ENCODE results near the gene SCNN1B. TPM values are rescaled to one million over a fixed set of nuclear protein-coding genes. Genes with fewer than 3 reads are reported as not detected.

The SCNN1B gene
- total RNA-seq, 2 donors from 2014 or later: 4.7 TPM; not detected in 1

DNA sequence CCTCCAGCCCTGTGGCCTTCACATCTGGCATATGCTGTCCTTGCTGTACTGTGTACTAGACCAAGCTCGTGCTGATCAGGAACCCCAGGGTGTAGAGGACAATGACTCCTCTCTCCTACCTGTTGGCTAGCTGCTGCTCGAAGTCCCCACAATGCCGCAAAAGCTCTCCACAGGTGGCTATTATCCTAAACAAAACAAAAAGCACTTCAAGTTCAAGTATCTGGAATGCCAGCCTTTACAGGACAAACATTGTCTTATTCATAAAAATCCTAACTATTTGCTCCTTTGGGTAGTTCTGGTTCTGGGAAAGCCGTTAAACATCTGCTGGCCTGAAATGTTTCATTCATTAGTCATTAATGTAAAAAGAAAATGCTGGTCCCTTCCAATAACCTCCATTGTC is 108.1 kb downstream of the SCNN1B start:
- TF ChIP-seq, protein P1, sequence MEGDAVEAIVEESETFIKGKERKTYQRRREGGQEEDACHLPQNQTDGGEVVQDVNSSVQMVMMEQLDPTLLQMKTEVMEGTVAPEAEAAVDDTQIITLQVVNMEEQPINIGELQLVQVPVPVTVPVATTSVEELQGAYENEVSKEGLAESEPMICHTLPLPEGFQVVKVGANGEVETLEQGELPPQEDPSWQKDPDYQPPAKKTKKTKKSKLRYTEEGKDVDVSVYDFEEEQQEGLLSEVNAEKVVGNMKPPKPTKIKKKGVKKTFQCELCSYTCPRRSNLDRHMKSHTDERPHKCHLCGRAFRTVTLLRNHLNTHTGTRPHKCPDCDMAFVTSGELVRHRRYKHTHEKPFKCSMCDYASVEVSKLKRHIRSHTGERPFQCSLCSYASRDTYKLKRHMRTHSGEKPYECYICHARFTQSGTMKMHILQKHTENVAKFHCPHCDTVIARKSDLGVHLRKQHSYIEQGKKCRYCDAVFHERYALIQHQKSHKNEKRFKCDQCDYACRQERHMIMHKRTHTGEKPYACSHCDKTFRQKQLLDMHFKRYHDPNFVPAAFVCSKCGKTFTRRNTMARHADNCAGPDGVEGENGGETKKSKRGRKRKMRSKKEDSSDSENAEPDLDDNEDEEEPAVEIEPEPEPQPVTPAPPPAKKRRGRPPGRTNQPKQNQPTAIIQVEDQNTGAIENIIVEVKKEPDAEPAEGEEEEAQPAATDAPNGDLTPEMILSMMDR (IDR thresholded peaks at IDR 0.05): no peak
- TF ChIP-seq POLR2A (IDR thresholded peaks at IDR 0.05): no peak
- intact Hi-C loops (cut with DNase I): no loop called here
- H3K27me3 ChIP-seq: no peaks in the 10 kb centered on the region
- H3K4me1 ChIP-seq: peaks cover 8% of the 10 kb centered on the region
- H3K4me3 ChIP-seq: no peak overlapping the region
- WGBS, 2 donors: 84 to 87% methylated on average over 4 of the region's 4 CpGs
- peaks cover 0 to 3% of the 10 kb centered on the region in 2 donors for H3K36me3 ChIP-seq (replicated peaks in 1 of 2; ENCODE audit: insufficient read depth in 1 of 2, low read depth in 2 of 2)
- no peaks in the 10 kb centered on the region for H3K9me3 ChIP-seq
- no peak overlapping the region for H3K27ac ChIP-seq
- no peak for DNase-seq
- ATAC-seq: no peak

DNA sequence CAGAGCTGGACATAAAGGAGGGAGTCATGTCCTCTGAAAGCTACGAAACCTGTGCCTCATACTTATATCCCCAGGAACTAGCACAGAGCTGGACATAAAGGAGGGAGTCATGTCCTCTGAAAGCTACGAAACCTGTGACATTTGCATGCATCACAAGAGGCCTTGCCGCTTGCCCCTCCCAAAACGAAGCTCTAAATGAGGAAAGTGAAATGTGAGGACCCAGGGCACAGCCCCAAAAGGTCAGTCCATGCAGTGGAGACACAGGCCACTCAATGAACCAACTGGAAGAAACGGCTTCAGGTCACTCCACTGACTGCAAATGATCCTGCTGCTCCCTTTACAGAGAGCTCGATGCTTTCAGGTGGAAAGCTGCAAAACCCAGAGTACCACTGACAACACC is 112.6 kb downstream of the SCNN1B start:
- 90 to 92% methylated on average over 4 to 6 of the region's 6 CpGs for WGBS, 2 donors
- H3K36me3 ChIP-seq (replicated peaks in 1 of 2; ENCODE audit: insufficient read depth in 1 of 2, low read depth in 2 of 2): peaks cover 0 to 18% of the 10 kb centered on the region in 2 donors
- no peaks in the 10 kb centered on the region for H3K4me1 ChIP-seq
- ATAC-seq: no peak
- no peaks in the 10 kb centered on the region for H3K27me3 ChIP-seq
- no peak overlapping the region for H3K27ac ChIP-seq
- intact Hi-C loops (cut with DNase I): no loop called here
- no peak for TF ChIP-seq POLR2A (IDR thresholded peaks at IDR 0.05)
- TF ChIP-seq, protein P1 (IDR thresholded peaks at IDR 0.05): no peak
- no peaks in the 10 kb centered on the region for H3K9me3 ChIP-seq
- DNase-seq: no peak
- no peak overlapping the region for H3K4me3 ChIP-seq

DNA sequence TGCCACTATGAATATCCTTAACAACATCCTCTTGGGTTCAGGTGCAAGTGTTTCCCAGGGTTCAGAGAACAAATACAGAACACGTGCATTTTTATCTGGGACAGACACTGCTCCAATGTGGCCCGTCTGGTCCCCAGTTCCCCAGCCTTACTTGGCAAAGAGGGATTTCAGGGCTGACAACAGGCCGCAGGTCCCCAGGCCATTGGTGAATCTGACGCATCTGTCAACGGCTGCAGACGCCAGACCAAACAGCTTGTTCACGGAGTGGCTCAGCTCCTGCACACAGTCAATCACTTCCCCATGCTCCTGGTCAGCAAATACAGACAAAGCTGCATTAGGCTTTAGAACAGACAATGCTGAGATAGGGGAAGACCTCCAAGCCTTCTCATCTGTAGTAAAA is 114.7 kb downstream of the SCNN1B start:
- TF ChIP-seq, protein P1 (IDR thresholded peaks at IDR 0.05): no peak
- no peak for TF ChIP-seq POLR2A (IDR thresholded peaks at IDR 0.05)
- peaks cover 0 to 20% of the 10 kb centered on the region in 2 donors for H3K36me3 ChIP-seq (replicated peaks in 1 of 2; ENCODE audit: insufficient read depth in 1 of 2, low read depth in 2 of 2)
- H3K4me3 ChIP-seq: no peak overlapping the region
- no peaks in the 10 kb centered on the region for H3K27me3 ChIP-seq
- WGBS, 2 donors: 71 to 78% methylated on average over 2 to 7 of the region's 7 CpGs
- no peak overlapping the region for H3K27ac ChIP-seq
- ATAC-seq: no peak
- intact Hi-C loops (cut with DNase I): no loop called here
- DNase-seq: no peak
- no peaks in the 10 kb centered on the region for H3K4me1 ChIP-seq
- no peaks in the 10 kb centered on the region for H3K9me3 ChIP-seq

DNA sequence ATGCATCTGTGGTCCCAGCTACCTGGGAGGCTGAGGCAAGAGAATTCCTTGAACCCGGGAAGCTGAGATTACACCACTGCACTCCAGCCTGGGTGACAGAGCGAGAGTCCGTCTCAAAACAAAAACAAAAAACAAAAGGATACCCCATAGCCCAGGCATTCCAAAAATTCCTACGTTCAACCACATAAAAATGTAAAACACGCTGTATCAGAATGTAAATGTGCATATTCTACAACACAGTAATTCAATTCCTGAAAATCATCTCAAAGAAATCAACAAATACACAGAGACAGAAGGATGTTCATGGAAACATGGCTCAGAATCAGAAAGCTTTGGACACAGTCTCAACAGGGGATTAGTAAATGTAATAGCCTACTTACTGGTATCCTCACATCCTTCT is 117.9 kb downstream of the SCNN1B start:
- ATAC-seq: no peak
- H3K27me3 ChIP-seq: no peaks in the 10 kb centered on the region
- TF ChIP-seq POLR2A (IDR thresholded peaks at IDR 0.05): no peak
- TF ChIP-seq, protein P1 (IDR thresholded peaks at IDR 0.05): no peak
- no peak overlapping the region for H3K4me3 ChIP-seq
- DNase-seq: no peak
- H3K9me3 ChIP-seq: no peaks in the 10 kb centered on the region
- H3K36me3 ChIP-seq (replicated peaks in 1 of 2; ENCODE audit: insufficient read depth in 1 of 2, low read depth in 2 of 2): peaks cover 0 to 18% of the 10 kb centered on the region in 2 donors
- H3K4me1 ChIP-seq: peaks cover 14% of the 10 kb centered on the region
- intact Hi-C loops (cut with DNase I): no loop called here
- H3K27ac ChIP-seq: no peak overlapping the region
- 94 to 97% methylated on average over 5 of the region's 5 CpGs for WGBS, 2 donors

DNA sequence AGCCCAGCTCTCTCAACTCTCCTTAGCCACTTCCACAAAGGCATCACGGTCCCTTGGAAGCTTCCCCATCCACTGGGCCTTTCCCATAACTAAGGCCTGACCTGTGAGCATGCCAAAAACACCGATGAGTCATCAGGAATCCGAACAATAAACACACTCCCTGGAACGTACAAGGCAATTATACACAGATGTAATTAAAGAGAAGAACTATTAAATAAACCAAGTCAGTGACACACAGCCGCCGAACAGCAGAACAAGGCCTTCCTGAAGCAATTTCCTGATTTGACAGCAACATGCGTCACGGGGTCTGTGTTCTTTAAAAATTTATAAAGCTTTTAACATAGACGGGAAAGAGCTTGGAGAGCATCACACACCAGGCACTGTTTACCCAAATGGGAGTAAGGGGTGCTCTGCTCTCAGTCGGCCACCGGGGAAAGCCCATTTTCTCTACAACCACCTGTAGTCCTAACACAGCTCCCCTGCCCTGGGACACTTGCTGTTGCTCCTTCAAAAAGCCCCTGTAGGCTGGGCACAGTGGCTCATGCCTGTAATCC is 121.5 kb downstream of the SCNN1B start:
- ATAC-seq: peak; percentile 93
- H3K27me3 ChIP-seq: no peaks in the 10 kb centered on the region
- H3K36me3 ChIP-seq (replicated peaks in 1 of 2; ENCODE audit: insufficient read depth in 1 of 2, low read depth in 2 of 2): peaks cover 0 to 2% of the 10 kb centered on the region in 2 donors
- WGBS, 2 donors: 36 to 62% methylated on average over 11 of the region's 11 CpGs
- intact Hi-C loops (cut with DNase I): no loop called here
- peak; percentile 55 to 87 (median 72) for DNase-seq
- TF ChIP-seq, protein P1 (IDR thresholded peaks at IDR 0.05): no peak
- TF ChIP-seq POLR2A (IDR thresholded peaks at IDR 0.05): no peak
- no peak overlapping the region for H3K4me3 ChIP-seq
- no peaks in the 10 kb centered on the region for H3K9me3 ChIP-seq
- peak overlapping the region; percentile 46 to 73 (median 63) for H3K27ac ChIP-seq
- peaks cover 14% of the 10 kb centered on the region for H3K4me1 ChIP-seq

All from body of pancreas (tissue), 4 donors.